ENCODE data around the gene PAK3.

The PAK3 gene

DNA sequence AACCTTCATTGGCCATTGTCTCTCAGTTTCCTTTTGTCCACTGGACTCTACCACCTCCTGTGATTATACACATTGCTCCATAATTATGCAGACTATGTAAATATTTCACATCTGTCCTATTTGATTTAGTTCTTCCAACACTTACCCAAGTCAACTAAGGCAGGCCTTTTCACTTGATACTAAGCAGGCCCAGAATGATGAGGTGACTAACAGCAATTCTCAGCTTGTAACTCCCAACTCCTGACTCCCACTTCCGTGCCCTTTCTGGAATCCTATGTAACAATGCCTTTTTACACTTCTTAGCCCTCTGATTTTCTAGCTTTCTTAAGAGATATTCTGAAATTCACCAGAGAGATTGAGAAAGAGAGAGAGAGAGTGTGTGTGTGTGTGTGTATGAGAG, 6.6 kb downstream of the PAK3 start:
- Histone ChIP-seq H3K9me3 (ENCODE audit: insufficient read depth, low read depth, low read length) (no peaks in the 10 kb centered on the region), H3K9ac (ENCODE audit: low read depth, low read length) (no peak overlapping the region)
- 100% methylated on average over 1 of the region's 1 CpG for WGBS

DNA sequence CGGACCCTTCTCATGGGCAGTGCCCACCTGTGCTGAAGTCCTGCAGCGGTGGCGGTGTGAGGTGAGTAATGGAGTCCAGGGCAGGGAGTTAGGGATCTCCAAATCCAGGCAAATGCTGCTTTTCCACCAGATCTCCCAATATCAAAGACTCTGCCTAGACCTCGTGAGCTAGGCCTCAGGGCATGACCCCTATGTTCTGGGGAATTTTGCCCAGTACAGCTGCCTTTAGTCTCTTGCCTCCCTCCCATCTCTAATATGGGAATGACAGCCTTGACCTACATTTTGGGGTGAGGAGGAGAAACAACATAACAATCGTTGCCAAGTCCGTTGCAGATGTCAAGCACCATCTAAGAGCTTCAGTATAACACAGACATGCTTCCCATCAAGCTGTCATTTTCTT, 7.3 kb downstream of the PAK3 start:
- H3K27me3 ChIP-seq (ENCODE audit: insufficient read depth, low read length), result no peaks in the 10 kb centered on the region
- 97% methylated on average over 6 of the region's 6 CpGs for WGBS

More for the DNA sequence above, 6.6 kb downstream of the PAK3 start:
- Histone ChIP-seq H3K27me3 (ENCODE audit: insufficient read depth, low read length) (no peaks in the 10 kb centered on the region), H3K27ac (ENCODE audit: low read depth, low read length) (no peak overlapping the region), H3K4me3 (ENCODE audit: low read length) (no peak overlapping the region), H3K36me3 (ENCODE audit: insufficient read depth, low read length) (peaks cover 18% of the 10 kb centered on the region), H3K4me1 (ENCODE audit: insufficient read depth, low read length) (no peaks in the 10 kb centered on the region)

DNA sequence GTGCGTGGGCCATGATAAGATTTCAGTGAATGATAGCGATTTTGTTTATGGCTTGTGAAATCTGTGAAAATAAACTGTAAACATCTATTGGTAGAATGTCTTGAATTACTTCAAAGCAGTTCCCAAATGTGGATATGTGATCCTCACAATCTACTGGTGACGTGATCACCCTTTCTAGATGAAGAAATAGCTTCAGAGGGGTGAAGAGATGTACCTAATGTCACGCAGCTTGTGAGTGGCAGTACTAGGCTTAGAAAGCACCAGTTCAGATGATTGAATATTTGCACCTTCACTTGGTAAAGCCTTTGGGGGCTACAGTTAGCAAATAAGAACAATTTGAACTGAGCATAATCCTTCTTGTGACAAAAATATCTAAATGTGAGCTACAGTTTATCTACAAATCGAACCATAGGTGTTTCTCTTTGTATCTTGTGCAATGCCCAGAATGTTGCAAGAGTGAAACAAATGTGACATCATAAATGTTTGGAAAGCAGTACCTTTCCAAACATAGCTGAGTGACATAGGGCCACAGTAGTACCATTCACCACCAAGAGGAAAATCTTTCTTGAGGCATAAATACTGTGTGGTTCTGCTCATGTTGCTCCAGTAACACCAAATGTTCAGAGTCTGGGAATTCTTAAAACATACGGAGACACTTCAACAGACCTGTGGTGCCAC, 14.2 kb downstream of the PAK3 start:
- H3K9me3 ChIP-seq (ENCODE audit: insufficient read depth, low read depth, low read length), result no peaks in the 10 kb centered on the region
- no peak overlapping the region for H3K4me3 ChIP-seq (ENCODE audit: low read length)
- 95% methylated on average over 6 of the region's 6 CpGs for WGBS
- no peak overlapping the region for H3K9ac ChIP-seq (ENCODE audit: low read depth, low read length)
- H3K27ac ChIP-seq (ENCODE audit: low read depth, low read length), result no peak overlapping the region
- H3K27me3 ChIP-seq (ENCODE audit: insufficient read depth, low read length), result no peaks in the 10 kb centered on the region
- H3K36me3 ChIP-seq (ENCODE audit: insufficient read depth, low read length), result peaks cover 12% of the 10 kb centered on the region
- H3K4me1 ChIP-seq (ENCODE audit: insufficient read depth, low read length), result no peaks in the 10 kb centered on the region

More for the DNA sequence above, 7.3 kb downstream of the PAK3 start:
- Histone ChIP-seq H3K27ac (ENCODE audit: low read depth, low read length) (no peak overlapping the region), H3K4me1 (ENCODE audit: insufficient read depth, low read length) (no peaks in the 10 kb centered on the region), H3K9me3 (ENCODE audit: insufficient read depth, low read depth, low read length) (no peaks in the 10 kb centered on the region), H3K9ac (ENCODE audit: low read depth, low read length) (no peak overlapping the region), H3K4me3 (ENCODE audit: low read length) (no peak overlapping the region), H3K36me3 (ENCODE audit: insufficient read depth, low read length) (peaks cover 18% of the 10 kb centered on the region)

DNA sequence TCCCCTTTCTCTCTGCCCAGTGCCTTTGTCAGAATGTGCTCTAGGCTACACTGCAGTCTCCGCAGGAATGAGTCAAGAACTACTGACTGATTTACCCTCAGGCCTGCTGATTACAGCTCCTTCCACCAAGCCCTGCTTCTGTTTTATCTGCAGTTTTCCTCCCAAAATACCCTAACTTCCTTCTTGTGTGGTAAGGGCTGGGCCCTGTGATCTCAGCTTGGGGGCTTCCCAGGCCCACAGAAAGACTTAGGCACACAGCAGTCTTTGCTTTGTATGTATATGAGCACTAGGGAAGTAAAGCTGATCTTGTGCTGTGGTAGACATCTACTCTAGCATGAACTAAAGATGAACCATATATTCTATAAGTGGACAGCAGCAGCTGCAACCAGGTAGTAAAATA, 18.8 kb downstream of the PAK3 start:
- Histone ChIP-seq H3K9me3 (ENCODE audit: insufficient read depth, low read depth, low read length) (no peaks in the 10 kb centered on the region), H3K4me1 (ENCODE audit: insufficient read depth, low read length) (no peaks in the 10 kb centered on the region), H3K4me3 (ENCODE audit: low read length) (no peak overlapping the region), H3K27ac (ENCODE audit: low read depth, low read length) (no peak overlapping the region), H3K36me3 (ENCODE audit: insufficient read depth, low read length) (no peaks in the 10 kb centered on the region), H3K9ac (ENCODE audit: low read depth, low read length) (no peak overlapping the region), H3K27me3 (ENCODE audit: insufficient read depth, low read length) (no peaks in the 10 kb centered on the region)
- WGBS, result 75% methylated on average over 1 of the region's 1 CpG

DNA sequence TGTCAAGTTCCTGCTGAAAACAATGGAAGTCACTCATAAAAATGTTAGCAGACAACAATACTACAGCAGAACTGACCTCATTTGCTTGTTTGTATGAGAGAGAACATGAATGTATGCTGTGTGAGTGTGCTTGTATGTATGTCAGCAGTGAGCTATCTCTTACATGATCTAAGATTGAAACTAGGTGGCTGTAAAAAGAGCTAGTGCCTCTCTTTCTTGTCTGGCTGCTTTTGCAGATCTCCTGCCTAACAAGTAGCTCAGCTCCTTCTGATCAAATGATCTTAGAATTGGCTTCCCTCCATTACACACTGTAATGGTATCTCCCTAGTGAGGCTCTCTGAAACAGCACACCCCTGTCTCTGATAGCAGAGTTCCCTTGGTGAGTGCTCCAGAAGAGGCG, 20.7 kb downstream of the PAK3 start:
- no peaks in the 10 kb centered on the region for H3K9me3 ChIP-seq (ENCODE audit: insufficient read depth, low read depth, low read length)
- 93% methylated on average over 1 of the region's 1 CpG for WGBS
- no peaks in the 10 kb centered on the region for H3K4me1 ChIP-seq (ENCODE audit: insufficient read depth, low read length)
- no peak overlapping the region for H3K9ac ChIP-seq (ENCODE audit: low read depth, low read length)
- H3K27me3 ChIP-seq (ENCODE audit: insufficient read depth, low read length), result no peaks in the 10 kb centered on the region
- H3K4me3 ChIP-seq (ENCODE audit: low read length), result no peak overlapping the region
- no peaks in the 10 kb centered on the region for H3K36me3 ChIP-seq (ENCODE audit: insufficient read depth, low read length)
- no peak overlapping the region for H3K27ac ChIP-seq (ENCODE audit: low read depth, low read length)

DNA sequence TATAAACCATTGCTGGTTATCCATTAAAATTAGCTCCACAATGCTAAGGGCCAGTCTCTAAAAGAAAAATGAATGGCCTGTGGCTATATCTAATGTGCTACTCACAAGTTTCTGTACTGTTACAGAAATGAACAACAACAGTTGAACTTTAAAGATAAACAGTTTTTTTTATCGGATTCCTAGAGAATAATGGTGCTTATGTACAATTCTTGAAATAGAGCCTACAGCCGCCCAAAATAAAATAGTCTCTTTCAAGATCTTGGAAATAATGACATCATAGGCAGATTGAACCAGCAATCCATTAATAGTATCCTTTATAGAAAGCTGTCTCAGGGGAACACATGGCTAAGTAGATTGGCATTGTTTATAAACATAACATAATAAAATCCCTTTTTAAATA, 23.4 kb downstream of the PAK3 start:
- Histone ChIP-seq H3K27me3 (ENCODE audit: insufficient read depth, low read length) (no peaks in the 10 kb centered on the region), H3K27ac (ENCODE audit: low read depth, low read length) (no peak overlapping the region), H3K9ac (ENCODE audit: low read depth, low read length) (no peak overlapping the region), H3K36me3 (ENCODE audit: insufficient read depth, low read length) (no peaks in the 10 kb centered on the region), H3K9me3 (ENCODE audit: insufficient read depth, low read depth, low read length) (no peaks in the 10 kb centered on the region), H3K4me1 (ENCODE audit: insufficient read depth, low read length) (no peaks in the 10 kb centered on the region), H3K4me3 (ENCODE audit: low read length) (no peak overlapping the region)
- 100% methylated on average over 1 of the region's 2 CpGs for WGBS

DNA sequence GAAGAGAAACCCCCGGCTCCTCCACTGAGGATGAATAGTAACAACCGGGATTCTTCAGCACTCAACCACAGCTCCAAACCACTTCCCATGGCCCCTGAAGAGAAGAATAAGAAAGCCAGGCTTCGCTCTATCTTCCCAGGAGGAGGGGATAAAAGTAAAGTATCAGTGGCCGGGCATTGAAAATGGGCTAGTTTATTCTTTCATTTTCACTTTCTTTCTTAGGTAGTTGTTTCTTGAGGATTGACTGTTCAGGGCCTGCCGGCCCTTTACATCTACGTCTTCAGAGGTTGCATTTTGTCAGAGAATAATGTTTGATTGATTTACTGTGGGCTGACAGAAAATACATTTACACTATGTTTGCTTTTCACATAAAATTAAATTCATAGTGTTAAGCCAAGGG, 27.1 kb downstream of the PAK3 start:
- H3K4me1 ChIP-seq (ENCODE audit: insufficient read depth, low read length), result no peaks in the 10 kb centered on the region
- H3K4me3 ChIP-seq (ENCODE audit: low read length), result no peak overlapping the region
- no peak overlapping the region for H3K27ac ChIP-seq (ENCODE audit: low read depth, low read length)
- no CpG with 5 or more reads among the region's 6 CpGs for WGBS
- H3K27me3 ChIP-seq (ENCODE audit: insufficient read depth, low read length), result no peaks in the 10 kb centered on the region
- H3K9ac ChIP-seq (ENCODE audit: low read depth, low read length), result no peak overlapping the region
- no peaks in the 10 kb centered on the region for H3K36me3 ChIP-seq (ENCODE audit: insufficient read depth, low read length)
- no peaks in the 10 kb centered on the region for H3K9me3 ChIP-seq (ENCODE audit: insufficient read depth, low read depth, low read length)

DNA sequence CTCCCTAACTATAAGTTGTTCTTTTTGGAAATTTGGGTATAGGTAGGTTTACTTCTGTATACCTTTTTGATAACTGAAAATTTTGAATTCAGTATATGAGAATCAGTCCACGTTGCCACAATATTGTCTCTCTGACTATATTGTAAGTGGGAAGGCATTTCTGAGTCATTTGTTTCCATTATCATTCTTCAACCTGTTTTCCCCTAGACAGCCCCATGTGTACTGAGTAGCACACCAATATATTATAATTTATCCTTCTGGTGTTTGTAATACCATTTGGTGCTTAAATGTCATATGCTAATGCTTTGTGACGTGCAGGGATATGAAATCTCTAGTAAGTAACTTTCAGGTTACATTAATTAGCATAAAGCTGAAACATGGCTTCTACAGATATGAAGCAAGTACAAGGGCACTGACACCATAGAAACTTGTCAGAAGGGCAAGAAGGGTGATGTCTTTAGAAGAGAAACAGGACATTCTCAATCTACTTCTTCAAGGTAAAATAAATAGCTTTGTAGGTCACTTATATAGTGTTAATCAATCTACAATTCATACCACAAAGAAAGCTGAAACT, 27.7 kb downstream of the PAK3 start:
- no CpG with 5 or more reads among the region's 2 CpGs for WGBS
- Histone ChIP-seq H3K27ac (ENCODE audit: low read depth, low read length) (no peak overlapping the region), H3K9me3 (ENCODE audit: insufficient read depth, low read depth, low read length) (no peaks in the 10 kb centered on the region), H3K4me3 (ENCODE audit: low read length) (no peak overlapping the region), H3K9ac (ENCODE audit: low read depth, low read length) (no peak overlapping the region), H3K27me3 (ENCODE audit: insufficient read depth, low read length) (no peaks in the 10 kb centered on the region), H3K4me1 (ENCODE audit: insufficient read depth, low read length) (no peaks in the 10 kb centered on the region), H3K36me3 (ENCODE audit: insufficient read depth, low read length) (no peaks in the 10 kb centered on the region)

DNA sequence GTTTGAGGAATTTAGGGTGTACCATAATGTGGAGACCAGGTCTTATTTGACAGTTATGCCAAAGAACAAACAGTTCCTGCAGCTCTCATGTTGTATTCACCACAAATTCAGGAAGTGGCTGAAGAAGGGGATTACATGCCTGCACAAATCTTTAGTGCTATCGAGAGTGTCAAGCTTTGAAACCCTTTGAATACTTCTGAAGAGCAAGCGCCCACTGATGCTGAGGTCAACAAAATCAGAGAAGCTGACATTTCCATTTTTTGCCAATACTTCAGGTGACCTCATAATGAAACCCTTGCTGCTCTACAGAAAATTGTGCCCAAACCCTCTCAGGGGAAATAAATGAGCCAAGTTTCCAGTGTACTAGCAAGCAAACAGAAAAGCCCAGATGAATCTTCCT, 28.4 kb downstream of the PAK3 start:
- H3K27me3 ChIP-seq (ENCODE audit: insufficient read depth, low read length), result no peaks in the 10 kb centered on the region
- no peak overlapping the region for H3K4me3 ChIP-seq (ENCODE audit: low read length)
- H3K9me3 ChIP-seq (ENCODE audit: insufficient read depth, low read depth, low read length), result no peaks in the 10 kb centered on the region
- no peak overlapping the region for H3K27ac ChIP-seq (ENCODE audit: low read depth, low read length)
- H3K9ac ChIP-seq (ENCODE audit: low read depth, low read length), result no peak overlapping the region
- no peaks in the 10 kb centered on the region for H3K4me1 ChIP-seq (ENCODE audit: insufficient read depth, low read length)
- H3K36me3 ChIP-seq (ENCODE audit: insufficient read depth, low read length), result no peaks in the 10 kb centered on the region
- WGBS, result 100% methylated on average over 2 of the region's 2 CpGs

DNA sequence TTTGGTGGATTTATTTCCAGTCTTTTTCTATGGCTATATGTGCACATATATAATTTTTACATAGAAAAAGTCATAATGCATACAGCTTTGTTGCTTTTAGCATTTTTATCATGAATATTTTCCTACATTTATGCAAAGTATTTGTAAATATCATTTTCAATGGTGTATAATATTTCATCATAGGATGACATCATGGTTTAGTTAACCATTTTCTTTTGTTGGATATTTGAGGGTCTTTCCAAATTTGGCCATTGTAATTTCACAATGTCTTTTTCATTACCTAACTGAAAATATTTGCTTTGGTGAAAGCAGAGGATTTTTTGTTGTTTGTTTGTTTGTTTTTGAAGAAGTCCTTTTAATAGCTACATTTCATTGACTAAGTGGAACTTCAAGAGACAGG, 31.0 kb downstream of the PAK3 start:
- Histone ChIP-seq H3K27me3 (ENCODE audit: insufficient read depth, low read length) (no peaks in the 10 kb centered on the region), H3K27ac (ENCODE audit: low read depth, low read length) (no peak overlapping the region), H3K4me1 (ENCODE audit: insufficient read depth, low read length) (no peaks in the 10 kb centered on the region), H3K36me3 (ENCODE audit: insufficient read depth, low read length) (no peaks in the 10 kb centered on the region), H3K4me3 (ENCODE audit: low read length) (no peak overlapping the region), H3K9me3 (ENCODE audit: insufficient read depth, low read depth, low read length) (no peaks in the 10 kb centered on the region), H3K9ac (ENCODE audit: low read depth, low read length) (no peak overlapping the region)

DNA sequence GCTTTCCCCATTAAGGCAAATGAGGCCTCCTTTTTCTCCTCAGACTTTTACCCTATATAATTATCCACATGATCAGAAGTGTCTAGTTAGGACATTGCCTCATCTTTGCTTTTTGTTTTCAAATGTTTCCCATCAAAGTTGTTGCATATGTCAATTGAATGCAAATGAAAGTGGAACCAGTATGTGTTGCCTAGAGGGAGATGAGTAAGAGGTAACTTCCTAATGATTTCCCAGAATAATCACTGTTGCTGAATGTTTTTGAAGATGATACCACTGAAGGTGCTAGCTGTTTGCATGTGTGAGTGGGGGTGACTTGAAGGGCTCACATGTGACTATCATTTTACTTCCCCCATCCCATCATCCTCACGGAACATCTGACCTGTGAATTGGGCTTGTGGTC, 33.9 kb downstream of the PAK3 start:
- no peak overlapping the region for H3K9ac ChIP-seq (ENCODE audit: low read depth, low read length)
- H3K4me1 ChIP-seq (ENCODE audit: insufficient read depth, low read length), result no peaks in the 10 kb centered on the region
- no peak overlapping the region for H3K27ac ChIP-seq (ENCODE audit: low read depth, low read length)
- H3K36me3 ChIP-seq (ENCODE audit: insufficient read depth, low read length), result no peaks in the 10 kb centered on the region
- no peaks in the 10 kb centered on the region for H3K27me3 ChIP-seq (ENCODE audit: insufficient read depth, low read length)
- 86% methylated on average over 1 of the region's 1 CpG for WGBS
- no peak overlapping the region for H3K4me3 ChIP-seq (ENCODE audit: low read length)
- H3K9me3 ChIP-seq (ENCODE audit: insufficient read depth, low read depth, low read length), result no peaks in the 10 kb centered on the region

DNA sequence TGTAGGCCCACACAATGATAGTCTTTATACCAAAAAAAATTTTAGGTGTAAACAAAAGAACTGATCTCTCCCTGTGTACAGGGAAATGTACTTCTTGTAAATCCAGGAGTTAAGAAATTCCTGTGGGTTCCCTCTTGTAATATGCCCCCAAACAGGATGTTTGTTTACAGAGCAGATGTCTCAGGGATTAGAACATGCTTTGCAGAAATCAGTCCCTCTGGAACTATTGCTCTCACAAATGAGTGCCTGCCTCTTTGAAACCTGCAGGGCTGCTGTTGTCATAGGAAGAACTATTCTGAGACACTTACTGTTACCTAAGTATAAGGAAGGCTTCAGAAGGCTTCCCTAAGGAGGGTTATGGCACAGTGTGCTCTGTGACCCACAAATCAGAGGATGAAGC, 35.6 kb downstream of the PAK3 start:
- H3K36me3 ChIP-seq (ENCODE audit: insufficient read depth, low read length), result no peaks in the 10 kb centered on the region
- H3K4me3 ChIP-seq (ENCODE audit: low read length), result no peak overlapping the region
- no peaks in the 10 kb centered on the region for H3K9me3 ChIP-seq (ENCODE audit: insufficient read depth, low read depth, low read length)
- no peak overlapping the region for H3K9ac ChIP-seq (ENCODE audit: low read depth, low read length)
- no peaks in the 10 kb centered on the region for H3K27me3 ChIP-seq (ENCODE audit: insufficient read depth, low read length)
- no peak overlapping the region for H3K27ac ChIP-seq (ENCODE audit: low read depth, low read length)
- no peaks in the 10 kb centered on the region for H3K4me1 ChIP-seq (ENCODE audit: insufficient read depth, low read length)
